Lower leg skin (tissue), 3 donors: Measurements from ENCODE around the gene CDAN1.

Experiments
- CTCF ChIP-seq, 3 donors: fragments of 450-650 bp; IDR thresholded peaks; one replicate each; pipeline ENCODE4 v1.5.1; 2016; ENCODE audit warnings: antibody characterized with exemption in 3 of 3, mild to moderate bottlenecking in 3 of 3, moderate library complexity in 2 of 3
- POLR2A ChIP-seq, 2 donors: fragments of 450-650 bp; IDR thresholded peaks; one replicate each; pipeline ENCODE4 v1.6.1; 2016 to 2017; ENCODE audit warnings: antibody characterized with exemption in 2 of 2, mild to moderate bottlenecking in 1 of 2, moderate library complexity in 1 of 2

GRCh38 chr15:42693942-42694341 is 43.0 kb downstream of the CDAN1 start:
- TF ChIP-seq CTCF (IDR thresholded peaks at IDR 0.05), result no peak
- no peak for TF ChIP-seq POLR2A (IDR thresholded peaks at IDR 0.05)
